GM18909 (cell line): ENCODE results near the gene GPR17.

Experiments
- ATAC-seq: cut with Tn5 transposase; IDR thresholded peaks from one replicate; pipeline ENCODE4 v1.9.1; 2021; ENCODE audit warnings: mild to moderate bottlenecking; ENCODE audit not compliant: unreplicated experiment, poor library complexity

The GPR17 gene

GRCh38 chr2:127681288-127681804 lies 35.4 kb downstream of the GPR17 start:
- no peak for ATAC-seq

- no peak for ATAC-seq
Observed at GRCh38 chr2:127681976-127682857, 36.3 kb downstream of the GPR17 start.

GRCh38 chr2:127683056-127683455 lies 37.1 kb downstream of the GPR17 start:
- ATAC-seq = no peak

DNA sequence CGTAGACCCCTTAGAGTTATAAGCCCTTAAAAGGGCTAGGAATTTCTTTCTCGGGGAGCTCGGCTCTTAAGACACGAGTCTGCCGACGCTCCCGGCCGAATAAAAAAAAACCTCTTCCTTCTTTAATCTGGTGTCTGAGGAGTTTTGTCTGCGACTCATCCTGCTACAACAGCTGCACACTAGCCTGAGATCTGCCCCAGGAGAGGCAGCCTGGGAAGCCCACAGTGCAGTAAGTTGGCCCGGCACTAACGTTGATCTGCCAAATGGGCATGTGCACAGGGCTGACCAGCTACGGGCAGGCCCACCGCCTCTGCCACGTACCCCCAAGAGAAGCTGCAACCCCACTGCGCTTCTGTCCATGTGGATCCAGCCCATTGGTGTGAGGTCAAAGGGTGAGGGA lies 37.8 kb downstream of the GPR17 start:
- ATAC-seq = no peak

GRCh38 chr2:127685410-127686080 lies 39.6 kb downstream of the GPR17 start:
- ATAC-seq = no peak

- no peak for ATAC-seq
Observed at GRCh38 chr2:127688405-127688804, 42.5 kb downstream of the GPR17 start.

DNA sequence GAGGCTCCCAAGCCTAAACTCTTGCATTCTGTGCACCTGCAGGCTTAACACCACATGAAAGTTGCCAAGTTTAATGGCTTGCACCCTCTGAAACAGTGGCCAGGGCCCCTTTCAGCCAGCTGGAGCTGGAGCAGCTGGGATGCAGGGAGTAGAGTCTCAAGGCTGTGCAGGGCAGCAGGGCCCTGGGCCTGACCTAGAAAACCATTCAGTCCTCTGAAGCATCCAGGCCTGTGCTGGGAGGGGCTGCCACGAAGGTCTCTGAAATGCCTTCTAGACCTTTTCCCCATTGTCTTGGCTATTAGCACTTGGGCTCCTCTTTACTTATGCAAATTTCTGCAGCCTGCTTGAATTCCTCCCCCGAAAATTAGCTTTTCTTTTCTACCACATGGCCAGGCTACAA lies 44.7 kb downstream of the GPR17 start:
- no peak for ATAC-seq

DNA sequence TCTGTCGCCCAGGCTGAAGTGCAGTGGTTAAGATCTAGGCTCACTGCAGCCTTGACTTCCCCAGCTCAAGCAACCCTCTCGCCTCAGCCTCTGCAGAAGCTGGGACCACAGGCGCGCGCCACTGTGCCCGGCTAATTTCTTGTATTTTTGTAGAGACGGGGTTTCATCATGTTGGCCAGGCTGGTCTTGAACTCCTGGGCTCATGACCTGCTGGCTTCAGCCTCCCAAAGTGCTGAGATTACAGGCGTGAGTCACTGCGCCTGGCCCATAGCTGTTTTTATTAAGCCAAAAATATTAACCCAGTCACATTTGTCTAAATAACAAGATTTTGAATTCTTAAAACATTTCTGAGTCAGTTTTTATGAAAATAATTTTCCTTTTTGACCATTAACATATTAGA lies 49.0 kb downstream of the GPR17 start:
- no peak for ATAC-seq

DNA sequence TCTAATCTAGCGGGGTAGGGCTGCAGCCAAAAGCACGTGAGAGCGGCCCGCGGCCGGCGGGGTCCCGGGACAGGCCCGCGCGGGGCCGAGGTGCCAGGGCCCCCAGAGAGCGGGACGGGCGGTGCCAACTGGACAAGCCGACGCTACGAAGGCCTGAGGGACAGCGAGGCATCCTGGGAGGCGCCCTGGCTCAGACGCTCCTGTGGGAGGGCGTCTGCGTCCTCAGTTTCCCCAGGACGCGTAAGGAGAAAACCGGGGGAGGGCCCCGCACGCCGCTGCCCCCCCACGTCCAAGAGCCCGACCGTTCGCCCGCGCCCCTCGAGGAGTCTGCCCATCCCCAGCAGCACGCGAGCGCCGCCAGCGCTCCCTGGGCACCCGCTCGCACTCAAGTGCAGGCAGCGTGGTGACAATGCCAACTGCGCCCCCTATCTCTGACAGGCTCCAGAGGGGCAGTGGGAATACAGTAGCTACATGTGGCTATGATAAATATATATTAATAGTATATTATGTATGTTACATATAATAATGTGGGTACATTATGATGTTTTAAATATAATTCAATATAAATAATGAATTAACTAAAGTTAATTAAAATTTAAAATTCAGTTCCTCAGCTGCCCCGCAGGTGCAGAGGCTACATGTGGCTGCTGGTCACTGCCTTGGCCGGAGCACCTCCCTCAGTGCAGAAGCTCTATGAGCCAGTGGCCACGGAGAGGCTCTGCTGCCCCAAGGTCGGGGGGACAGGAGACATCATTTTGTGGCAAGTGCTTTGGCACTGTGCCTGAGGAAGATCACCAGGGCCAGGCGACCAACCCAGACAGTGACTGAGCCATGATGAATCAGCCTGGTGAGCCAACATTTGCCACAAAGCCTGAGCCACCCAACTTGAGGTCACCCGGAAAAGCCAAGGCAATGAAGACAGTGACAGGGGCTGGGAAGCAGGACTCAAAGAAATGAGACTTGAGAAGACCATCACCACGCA lies 49.8 kb downstream of the GPR17 start:
- no peak for ATAC-seq

DNA sequence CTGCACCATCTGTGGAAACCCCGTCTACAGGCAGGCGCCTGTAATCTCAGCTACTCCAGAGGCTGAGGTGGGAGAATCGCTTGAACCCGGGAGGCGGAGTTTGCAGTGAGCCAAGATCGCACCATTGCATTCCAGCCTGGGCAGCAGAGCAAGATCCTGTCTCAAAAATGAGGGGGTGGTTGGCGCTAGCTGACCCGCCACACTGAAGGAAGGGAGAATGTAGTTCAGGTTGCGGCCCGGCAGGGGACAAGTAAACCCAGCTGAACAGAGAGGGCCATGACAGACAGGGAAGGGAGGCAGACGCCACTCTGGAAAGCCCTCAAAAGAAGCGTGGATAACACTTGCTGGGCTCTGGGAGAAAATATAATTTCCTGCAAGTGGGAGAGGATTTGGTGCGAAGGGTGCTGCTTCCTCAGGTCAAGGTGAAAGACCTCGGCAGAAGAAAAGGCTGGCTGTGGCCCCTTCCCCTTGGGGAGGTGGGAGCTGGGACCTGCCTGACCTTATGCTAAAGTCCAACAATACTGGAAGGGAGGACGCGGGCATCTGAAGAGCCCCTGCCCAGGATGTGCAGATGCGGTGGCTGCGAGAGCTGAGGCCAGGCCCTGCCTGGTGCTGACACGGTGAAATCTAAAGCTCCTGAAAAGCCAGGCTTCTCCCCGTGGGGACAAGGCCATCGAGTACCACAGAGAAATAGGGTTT lies 51.7 kb downstream of the GPR17 start:
- no peak for ATAC-seq

DNA sequence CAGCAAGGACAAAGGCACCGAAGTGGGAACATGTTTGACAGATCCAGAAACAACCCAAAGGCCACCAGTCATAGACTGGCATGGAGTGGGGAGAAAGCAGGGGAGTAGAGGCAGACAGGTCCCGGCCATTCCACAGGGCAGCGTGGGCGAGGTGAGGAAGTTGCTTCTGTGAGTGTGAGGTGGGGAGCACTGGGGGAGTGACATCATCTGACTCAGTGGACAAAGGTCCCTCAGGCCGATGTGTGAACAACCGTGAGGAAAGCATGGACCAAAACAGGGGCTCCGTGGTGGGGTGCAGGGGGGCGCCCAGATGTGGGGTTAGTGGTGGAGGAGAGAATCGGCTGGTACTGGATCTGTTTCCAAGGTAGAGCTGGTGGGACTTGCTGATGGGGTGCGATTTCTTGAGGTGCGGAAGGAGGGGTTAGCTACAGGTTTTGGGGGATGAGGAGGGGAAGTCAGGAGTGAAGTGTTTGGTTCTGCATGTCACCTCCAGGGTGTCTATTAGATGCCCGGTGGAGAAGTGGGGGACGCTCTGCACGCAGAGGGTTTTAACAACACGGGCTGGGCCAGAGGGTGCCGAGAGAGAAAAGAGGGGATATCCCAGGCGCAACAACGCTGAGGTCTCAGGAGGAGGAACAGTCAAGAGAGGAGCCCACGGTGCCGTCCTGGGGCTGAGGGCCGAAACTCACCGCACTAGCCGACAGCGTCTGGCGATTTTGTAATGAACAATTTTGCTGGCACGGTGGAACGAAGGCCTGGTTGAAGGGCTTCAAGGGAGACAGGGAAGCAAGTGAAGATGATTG lies 52.8 kb downstream of the GPR17 start:
- no peak for ATAC-seq

- peak; percentile 68 for ATAC-seq
Observed at GRCh38 chr2:127700527-127701192, 54.7 kb downstream of the GPR17 start.

DNA sequence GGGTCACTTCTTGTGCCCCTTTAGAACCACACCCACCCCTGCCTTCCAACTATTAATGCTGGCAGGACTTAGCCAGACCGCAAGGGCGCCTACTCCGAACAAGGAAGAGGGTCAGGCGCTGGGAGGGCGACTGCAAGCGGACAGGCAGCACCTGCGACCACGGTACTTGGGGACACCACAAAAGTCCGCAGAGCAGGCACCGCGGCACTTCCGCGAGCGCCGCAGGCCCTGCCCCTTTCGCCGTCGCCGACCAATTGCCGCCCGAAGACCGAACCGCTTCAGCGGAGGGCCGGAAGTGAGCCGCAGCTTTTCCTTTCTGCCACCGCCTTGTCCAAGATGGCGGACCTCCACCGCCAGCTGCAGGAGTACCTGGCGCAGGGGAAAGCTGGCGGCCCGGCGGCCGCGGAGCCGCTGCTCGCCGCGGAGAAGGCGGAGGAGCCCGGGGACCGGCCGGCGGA lies 55.3 kb downstream of the GPR17 start, which contains the start of gene SFT2D3:
SFT2D3 (plus strand) TSS at position 305 of the 458 bp plus-strand sequence; CDS start at position 337, 32 bp downstream.
- peak; percentile 77 for ATAC-seq

- peak; percentile 53 for ATAC-seq
Observed at GRCh38 chr2:127701651-127702394, 55.9 kb downstream of the GPR17 start.
